Astrocyte (in vitro differentiated cells and primary cell): ENCODE results near the gene SP7. TPM values are rescaled to one million over a fixed set of nuclear protein-coding genes. Genes with fewer than 3 reads are reported as not detected.

Experiments
- DNase-seq: peaks from one replicate; pipeline ENCODE4 v3.0.0-alpha.2; 2010; ENCODE audit warnings: low read depth
- FAIRE-seq: peaks from 2 replicates; lab custom pipeline; 2011; peaks lifted over from hg19 to GRCh38; lab: Jason Lieb, UNC
- H2AFZ ChIP-seq: 2 replicates; pipeline ENCODE4 v1.6.0; 2012; ENCODE audit warnings: low read depth, low read length, inconsistent platforms
- H3K27ac ChIP-seq: 2 replicates; pipeline ENCODE4 v1.5.1; 2011; ENCODE audit warnings: low read depth, low read length, inconsistent platforms
- H3K27me3 ChIP-seq: 2 replicates; pipeline ENCODE4 v1.6.0; 2011; ENCODE audit warnings: low read length, inconsistent platforms; ENCODE audit not compliant: insufficient read depth
- H3K36me3 ChIP-seq: 2 replicates; pipeline ENCODE4 v1.5.1; 2011; ENCODE audit warnings: low read length, inconsistent platforms; ENCODE audit not compliant: insufficient read depth
- H3K4me1 ChIP-seq: 2 replicates; pipeline ENCODE4 v1.5.1; 2011; ENCODE audit warnings: low read length, inconsistent platforms; ENCODE audit not compliant: insufficient read depth
- H3K4me2 ChIP-seq: 2 replicates; pipeline ENCODE4 v1.6.0; 2012; ENCODE audit warnings: low read length, inconsistent platforms
- H3K4me3 ChIP-seq: 2 replicates; pipeline ENCODE4 v1.5.1; 2011; ENCODE audit warnings: low read depth, mild to moderate bottlenecking, low read length, inconsistent platforms; ENCODE audit not compliant: insufficient read depth
- H3K79me2 ChIP-seq: 2 replicates; pipeline ENCODE4 v1.6.0; 2012; ENCODE audit warnings: mild to moderate bottlenecking, low read length, inconsistent platforms; ENCODE audit not compliant: insufficient read depth
- H3K9ac ChIP-seq: 2 replicates; pipeline ENCODE4 v1.6.0; 2012; ENCODE audit warnings: mild to moderate bottlenecking, low read length, inconsistent platforms
- H3K9me3 ChIP-seq: 2 replicates; pipeline ENCODE4 v1.5.1; 2012; ENCODE audit warnings: low read depth, mild to moderate bottlenecking, low read length, inconsistent platforms; ENCODE audit not compliant: insufficient read depth
- H4K20me1 ChIP-seq: 2 replicates; pipeline ENCODE4 v1.6.0; 2012; ENCODE audit warnings: low read length, inconsistent platforms; ENCODE audit not compliant: insufficient read depth
- H3K27ac Mint-ChIP-seq: one replicate; pipeline ENCODE4 v1.8.0; 2021; ENCODE audit warnings: mild to moderate bottlenecking, mixed read lengths; ENCODE audit not compliant: unreplicated experiment
- H3K27me3 Mint-ChIP-seq: one replicate; pipeline ENCODE4 v1.8.0; 2021; ENCODE audit warnings: low read depth, mixed read lengths; ENCODE audit not compliant: unreplicated experiment
- H3K36me3 Mint-ChIP-seq: one replicate; pipeline ENCODE4 v1.8.0; 2021; ENCODE audit warnings: low read depth, mixed read lengths; ENCODE audit not compliant: unreplicated experiment
- H3K4me1 Mint-ChIP-seq: one replicate; pipeline ENCODE4 v1.8.0; 2021; ENCODE audit warnings: low read depth, mixed read lengths; ENCODE audit not compliant: unreplicated experiment
- H3K4me3 Mint-ChIP-seq: one replicate; pipeline ENCODE4 v1.8.0; 2021; ENCODE audit warnings: mild to moderate bottlenecking, moderate library complexity, mixed read lengths; ENCODE audit not compliant: unreplicated experiment
- H3K9me3 Mint-ChIP-seq: one replicate; pipeline ENCODE4 v1.8.0; 2021; ENCODE audit warnings: mild to moderate bottlenecking, mixed read lengths; ENCODE audit not compliant: unreplicated experiment
- EZH2 ChIP-seq: IDR thresholded peaks from 2 replicates; pipeline ENCODE4 v1.6.1; 2012; ENCODE audit warnings: mild to moderate bottlenecking, low read length, inconsistent platforms; ENCODE audit not compliant: insufficient read depth
- total RNA-seq: library from RNA; stranded (reverse); gene quantifications from 2 replicates; pipeline ENCODE4 v1.2.1, GENCODE V29; 2021
- TF ChIP-seq, protein P1 (sequence below): IDR thresholded peaks from 2 replicates; pipeline ENCODE4 v1.5.1; 2011; ENCODE audit warnings: low read depth, mild to moderate bottlenecking, inconsistent platforms, low read length, moderate library complexity; ENCODE audit not compliant: insufficient read depth

Gene SP7
- total RNA-seq, 1 donor from 2014 or later = not detected

DNA sequence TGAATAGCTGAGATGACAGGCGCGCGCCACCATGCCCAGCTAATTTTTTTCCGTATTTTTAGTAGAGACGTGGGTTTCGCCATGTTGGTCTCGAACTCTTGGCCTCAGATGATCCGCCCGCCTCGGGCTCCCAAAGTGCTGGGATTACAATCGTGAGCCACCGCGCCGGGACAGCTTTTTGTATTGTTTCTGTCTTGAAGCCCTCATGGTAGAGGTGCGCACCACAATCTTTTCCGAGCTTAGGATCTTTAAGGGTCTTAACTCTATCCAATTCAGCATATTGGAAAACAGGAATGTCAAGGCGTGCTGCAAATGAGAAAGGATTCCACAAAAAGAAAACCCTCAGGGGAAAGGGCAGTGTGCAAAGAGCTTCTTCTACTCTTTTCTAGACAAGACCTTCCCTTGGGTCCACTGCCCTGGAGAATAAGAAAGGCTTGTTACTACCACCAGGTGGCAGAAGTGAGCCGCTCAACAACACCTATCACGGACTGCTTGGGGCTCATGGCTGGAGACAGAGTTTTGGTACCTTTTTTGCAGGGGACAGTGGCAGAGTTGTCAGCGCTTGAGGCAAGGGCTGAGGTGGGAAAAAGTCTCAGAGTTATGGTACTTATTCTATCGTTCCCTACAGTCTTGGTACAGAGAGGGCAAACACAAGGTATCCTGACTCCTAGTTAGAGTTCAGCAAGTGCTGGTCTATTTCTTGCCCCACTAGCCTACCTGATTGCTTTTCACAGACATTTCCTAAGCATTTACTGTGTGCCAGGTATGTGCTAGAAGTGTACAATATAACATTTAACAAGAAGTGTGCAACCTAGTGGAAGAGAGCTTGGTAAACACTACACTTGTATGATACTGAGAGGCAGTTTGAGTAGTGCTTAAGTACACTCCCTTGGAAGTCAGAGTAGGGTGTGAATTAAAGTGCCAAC is 16.4 kb upstream of the SP7 start:
- Histone ChIP-seq H3K27me3 (no peaks in the 10 kb centered on the region), H3K4me1 (no peaks in the 10 kb centered on the region), H3K79me2 (no peaks in the 10 kb centered on the region), H3K4me3 (no peak overlapping the region), H3K27ac (no peak overlapping the region), H3K9ac (no peak overlapping the region), H3K9me3 (no peaks in the 10 kb centered on the region), H3K4me2 (no peak overlapping the region), H2AFZ (no peak overlapping the region), H4K20me1 (no peaks in the 10 kb centered on the region), H3K36me3 (no peaks in the 10 kb centered on the region)
- TF ChIP-seq, protein P1, sequence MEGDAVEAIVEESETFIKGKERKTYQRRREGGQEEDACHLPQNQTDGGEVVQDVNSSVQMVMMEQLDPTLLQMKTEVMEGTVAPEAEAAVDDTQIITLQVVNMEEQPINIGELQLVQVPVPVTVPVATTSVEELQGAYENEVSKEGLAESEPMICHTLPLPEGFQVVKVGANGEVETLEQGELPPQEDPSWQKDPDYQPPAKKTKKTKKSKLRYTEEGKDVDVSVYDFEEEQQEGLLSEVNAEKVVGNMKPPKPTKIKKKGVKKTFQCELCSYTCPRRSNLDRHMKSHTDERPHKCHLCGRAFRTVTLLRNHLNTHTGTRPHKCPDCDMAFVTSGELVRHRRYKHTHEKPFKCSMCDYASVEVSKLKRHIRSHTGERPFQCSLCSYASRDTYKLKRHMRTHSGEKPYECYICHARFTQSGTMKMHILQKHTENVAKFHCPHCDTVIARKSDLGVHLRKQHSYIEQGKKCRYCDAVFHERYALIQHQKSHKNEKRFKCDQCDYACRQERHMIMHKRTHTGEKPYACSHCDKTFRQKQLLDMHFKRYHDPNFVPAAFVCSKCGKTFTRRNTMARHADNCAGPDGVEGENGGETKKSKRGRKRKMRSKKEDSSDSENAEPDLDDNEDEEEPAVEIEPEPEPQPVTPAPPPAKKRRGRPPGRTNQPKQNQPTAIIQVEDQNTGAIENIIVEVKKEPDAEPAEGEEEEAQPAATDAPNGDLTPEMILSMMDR = peak; percentile 89
- TF ChIP-seq EZH2 = no peak
- Mint-ChIP-seq H3K36me3 (no peaks in the 10 kb centered on the region), H3K9me3 (no peaks in the 10 kb centered on the region), H3K4me1 (no peaks in the 10 kb centered on the region), H3K27ac (no peak overlapping the region), H3K4me3 (no peak overlapping the region), H3K27me3 (no peaks in the 10 kb centered on the region)
- FAIRE-seq (no peak), DNase-seq (peak; percentile 50)

DNA sequence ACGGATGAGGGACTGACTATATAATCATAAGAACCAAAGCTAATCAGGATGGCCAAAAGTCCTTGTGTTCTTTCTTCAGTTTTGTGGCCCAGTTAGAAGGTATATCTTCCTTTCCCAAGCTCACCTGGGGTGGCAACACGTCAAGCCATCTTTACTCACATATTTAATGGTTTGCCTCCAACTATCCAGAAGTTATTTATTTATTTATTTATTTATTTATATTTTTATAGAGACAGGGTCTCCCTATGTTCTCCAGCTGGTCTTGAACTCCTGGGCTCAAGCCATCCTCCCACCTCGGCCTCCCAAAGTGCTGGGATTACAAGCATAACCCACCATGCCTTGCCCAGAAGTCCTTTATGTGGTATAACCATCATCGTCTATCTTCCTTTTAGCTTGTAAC is 11.8 kb upstream of the SP7 start:
- TF ChIP-seq EZH2 = no peak
- TF ChIP-seq, protein P1 = no peak
- H3K79me2 ChIP-seq = no peaks in the 10 kb centered on the region
- no peaks in the 10 kb centered on the region for H3K9me3 Mint-ChIP-seq

DNA sequence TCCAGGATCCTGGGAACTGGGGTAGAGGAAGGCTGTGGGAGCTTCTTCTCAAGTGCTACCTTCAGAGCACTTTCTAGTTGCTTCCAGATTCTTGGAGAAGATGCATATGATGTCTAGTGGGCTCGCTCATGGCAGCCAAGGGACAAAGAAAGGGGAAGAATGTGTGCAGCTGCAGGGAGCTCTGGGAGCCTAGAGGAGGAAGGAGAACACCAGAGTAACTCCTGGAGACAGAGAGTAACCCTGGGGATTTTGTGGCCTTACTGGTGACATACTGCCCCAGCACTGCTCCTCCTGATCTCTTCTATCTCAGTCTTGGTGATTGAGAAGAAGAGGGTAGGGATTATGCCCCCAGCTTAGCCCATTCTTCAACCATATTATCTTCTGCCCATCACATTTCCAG is 10.3 kb upstream of the SP7 start:
- no peaks in the 10 kb centered on the region for H3K9me3 Mint-ChIP-seq
- Histone ChIP-seq H3K9ac (no peak overlapping the region), H3K4me1 (peaks cover 15% of the 10 kb centered on the region), H3K36me3 (no peaks in the 10 kb centered on the region), H3K4me3 (no peak overlapping the region), H3K9me3 (no peaks in the 10 kb centered on the region), H3K27ac (no peak overlapping the region), H3K79me2 (no peaks in the 10 kb centered on the region), H3K4me2 (no peak overlapping the region), H2AFZ (no peak overlapping the region), H3K27me3 (no peaks in the 10 kb centered on the region), H4K20me1 (no peaks in the 10 kb centered on the region)
- peaks cover 2% of the 10 kb centered on the region for H3K4me1 Mint-ChIP-seq
- no peak overlapping the region for H3K4me3 Mint-ChIP-seq
- no peak for DNase-seq
- peaks cover 14% of the 10 kb centered on the region for H3K27me3 Mint-ChIP-seq
- H3K27ac Mint-ChIP-seq = no peak overlapping the region
- no peaks in the 10 kb centered on the region for H3K36me3 Mint-ChIP-seq
- no peak for TF ChIP-seq EZH2
- TF ChIP-seq, protein P1 = no peak
- no peak for FAIRE-seq

More for the DNA sequence above, 11.8 kb upstream of the SP7 start:
- no peaks in the 10 kb centered on the region for H3K36me3 Mint-ChIP-seq
- DNase-seq (no peak), FAIRE-seq (no peak)
- H3K27me3 Mint-ChIP-seq = peaks cover 8% of the 10 kb centered on the region
- Histone ChIP-seq H3K9ac (no peak overlapping the region), H4K20me1 (no peaks in the 10 kb centered on the region), H3K4me3 (no peak overlapping the region), H3K4me1 (peaks cover 15% of the 10 kb centered on the region), H3K36me3 (no peaks in the 10 kb centered on the region), H3K4me2 (no peak overlapping the region), H3K27ac (no peak overlapping the region), H3K9me3 (no peaks in the 10 kb centered on the region), H2AFZ (no peak overlapping the region), H3K27me3 (no peaks in the 10 kb centered on the region)
- peaks cover 2% of the 10 kb centered on the region for H3K4me1 Mint-ChIP-seq
- no peak overlapping the region for H3K27ac Mint-ChIP-seq
- H3K4me3 Mint-ChIP-seq = no peak overlapping the region
